HepG2 (cell line): ENCODE measurements around the gene STPG4. TPM values are rescaled to one million over a fixed set of nuclear protein-coding genes. Genes with fewer than 3 reads are reported as not detected.

Source experiments
- AKAP8 ChIP-seq: sonication (generic); formaldehyde crosslinking; IDR thresholded peaks from 2 replicates; pipeline ENCODE4 v1.5.1; 2020; ENCODE audit warnings: mild to moderate bottlenecking, missing genetic modification reagents
- AKNA ChIP-seq: sonication (generic); formaldehyde crosslinking; IDR thresholded peaks from 2 replicates; pipeline ENCODE4 v1.4.0; 2020; ENCODE audit warnings: missing genetic modification reagents, borderline replicate concordance
- CREB1 ChIP-seq, 2 experiments: fragments of 450-650 bp in 1 of 2; IDR thresholded peaks; 2 replicates each; pipeline ENCODE4 v1.6.1; 2016 to 2017; ENCODE audit warnings: control low read depth in 1 of 2, mild to moderate bottlenecking in 1 of 2, missing compliant biosample characterization in 1 of 2, missing genetic modification characterization in 1 of 2
- HIVEP1 ChIP-seq: sonication (generic); formaldehyde crosslinking; IDR thresholded peaks from 2 replicates; pipeline ENCODE4 v1.4.0; 2020; ENCODE audit warnings: mild to moderate bottlenecking, missing genetic modification reagents
- MBD4 ChIP-seq: IDR thresholded peaks from 2 replicates; pipeline ENCODE4 v1.6.1; 2012; ENCODE audit warnings: low read length, inconsistent platforms, borderline replicate concordance
- RAD51 ChIP-seq: fragments of 450-650 bp; IDR thresholded peaks from 2 replicates; pipeline ENCODE4 v1.6.1; 2016; ENCODE audit warnings: borderline replicate concordance
- RNF2 ChIP-seq: fragments of 450-650 bp; conservative IDR thresholded peaks from 2 replicates; pipeline ENCODE4 v1.6.1; 2016; ENCODE audit warnings: low read depth
- ZMAT3 ChIP-seq: sonication (generic); formaldehyde crosslinking; conservative IDR thresholded peaks from 2 replicates; pipeline ENCODE4 v1.7.0; 2021; ENCODE audit warnings: missing genetic modification reagents
- polyA plus RNA-seq, 8 experiments: library from polyadenylated mRNA; depleted of rRNA in 3 of 8; stranded (reverse) in 7 of 8; unstranded in 1 of 8; fragments of >200 nt; fragmentation: Illumina TruSeq in 4 of 8; extraction: Trizol in 4 of 8; gene quantifications; 2 replicates each; pipeline versions ENCODE4 v1.2.1 to v1.2.3, GENCODE V29; 2011 to 2016; ENCODE audit warnings: low read depth in 4 of 8, missing spikeins in 1 of 8, mixed read lengths in 1 of 8; ENCODE audit not compliant: insufficient read depth in 1 of 8
- total RNA-seq, 5 experiments: library from RNA; depleted of rRNA; stranded (reverse); fragments of >200 nt; fragmentation: Illumina TruSeq; extraction: Trizol; gene quantifications; 2 replicates each; pipeline ENCODE4 v1.2.3, GENCODE V29; 2016; ENCODE audit warnings: low read depth in 1 of 5
- TF ChIP-seq, protein P1 (sequence below): sonication (generic); formaldehyde crosslinking; IDR thresholded peaks from one replicate; pipeline ENCODE4 v1.5.1; 2020; ENCODE audit warnings: mild to moderate bottlenecking, missing genetic modification reagents; ENCODE audit errors: not compliant biosample characterization
- TF ChIP-seq, protein P2 (sequence below): sonication (generic); formaldehyde crosslinking; IDR thresholded peaks from 2 replicates; pipeline ENCODE4 v1.8.1; 2023; ENCODE audit warnings: missing genetic modification reagents, inconsistent platforms, borderline replicate concordance
- TF ChIP-seq, protein P3 (sequence below): sonication (generic); formaldehyde crosslinking; IDR thresholded peaks from 2 replicates; pipeline ENCODE4 v1.8.0; 2023; ENCODE audit warnings: mild to moderate bottlenecking, missing genetic modification reagents

STPG4 gene
- total and polyA plus RNA-seq, 2 of the 13 experiments (the other 11 are each of a cell fraction or from before 2014, with no cell fraction given), result 0.11 to 0.15 TPM

- TF ChIP-seq, protein P1, sequence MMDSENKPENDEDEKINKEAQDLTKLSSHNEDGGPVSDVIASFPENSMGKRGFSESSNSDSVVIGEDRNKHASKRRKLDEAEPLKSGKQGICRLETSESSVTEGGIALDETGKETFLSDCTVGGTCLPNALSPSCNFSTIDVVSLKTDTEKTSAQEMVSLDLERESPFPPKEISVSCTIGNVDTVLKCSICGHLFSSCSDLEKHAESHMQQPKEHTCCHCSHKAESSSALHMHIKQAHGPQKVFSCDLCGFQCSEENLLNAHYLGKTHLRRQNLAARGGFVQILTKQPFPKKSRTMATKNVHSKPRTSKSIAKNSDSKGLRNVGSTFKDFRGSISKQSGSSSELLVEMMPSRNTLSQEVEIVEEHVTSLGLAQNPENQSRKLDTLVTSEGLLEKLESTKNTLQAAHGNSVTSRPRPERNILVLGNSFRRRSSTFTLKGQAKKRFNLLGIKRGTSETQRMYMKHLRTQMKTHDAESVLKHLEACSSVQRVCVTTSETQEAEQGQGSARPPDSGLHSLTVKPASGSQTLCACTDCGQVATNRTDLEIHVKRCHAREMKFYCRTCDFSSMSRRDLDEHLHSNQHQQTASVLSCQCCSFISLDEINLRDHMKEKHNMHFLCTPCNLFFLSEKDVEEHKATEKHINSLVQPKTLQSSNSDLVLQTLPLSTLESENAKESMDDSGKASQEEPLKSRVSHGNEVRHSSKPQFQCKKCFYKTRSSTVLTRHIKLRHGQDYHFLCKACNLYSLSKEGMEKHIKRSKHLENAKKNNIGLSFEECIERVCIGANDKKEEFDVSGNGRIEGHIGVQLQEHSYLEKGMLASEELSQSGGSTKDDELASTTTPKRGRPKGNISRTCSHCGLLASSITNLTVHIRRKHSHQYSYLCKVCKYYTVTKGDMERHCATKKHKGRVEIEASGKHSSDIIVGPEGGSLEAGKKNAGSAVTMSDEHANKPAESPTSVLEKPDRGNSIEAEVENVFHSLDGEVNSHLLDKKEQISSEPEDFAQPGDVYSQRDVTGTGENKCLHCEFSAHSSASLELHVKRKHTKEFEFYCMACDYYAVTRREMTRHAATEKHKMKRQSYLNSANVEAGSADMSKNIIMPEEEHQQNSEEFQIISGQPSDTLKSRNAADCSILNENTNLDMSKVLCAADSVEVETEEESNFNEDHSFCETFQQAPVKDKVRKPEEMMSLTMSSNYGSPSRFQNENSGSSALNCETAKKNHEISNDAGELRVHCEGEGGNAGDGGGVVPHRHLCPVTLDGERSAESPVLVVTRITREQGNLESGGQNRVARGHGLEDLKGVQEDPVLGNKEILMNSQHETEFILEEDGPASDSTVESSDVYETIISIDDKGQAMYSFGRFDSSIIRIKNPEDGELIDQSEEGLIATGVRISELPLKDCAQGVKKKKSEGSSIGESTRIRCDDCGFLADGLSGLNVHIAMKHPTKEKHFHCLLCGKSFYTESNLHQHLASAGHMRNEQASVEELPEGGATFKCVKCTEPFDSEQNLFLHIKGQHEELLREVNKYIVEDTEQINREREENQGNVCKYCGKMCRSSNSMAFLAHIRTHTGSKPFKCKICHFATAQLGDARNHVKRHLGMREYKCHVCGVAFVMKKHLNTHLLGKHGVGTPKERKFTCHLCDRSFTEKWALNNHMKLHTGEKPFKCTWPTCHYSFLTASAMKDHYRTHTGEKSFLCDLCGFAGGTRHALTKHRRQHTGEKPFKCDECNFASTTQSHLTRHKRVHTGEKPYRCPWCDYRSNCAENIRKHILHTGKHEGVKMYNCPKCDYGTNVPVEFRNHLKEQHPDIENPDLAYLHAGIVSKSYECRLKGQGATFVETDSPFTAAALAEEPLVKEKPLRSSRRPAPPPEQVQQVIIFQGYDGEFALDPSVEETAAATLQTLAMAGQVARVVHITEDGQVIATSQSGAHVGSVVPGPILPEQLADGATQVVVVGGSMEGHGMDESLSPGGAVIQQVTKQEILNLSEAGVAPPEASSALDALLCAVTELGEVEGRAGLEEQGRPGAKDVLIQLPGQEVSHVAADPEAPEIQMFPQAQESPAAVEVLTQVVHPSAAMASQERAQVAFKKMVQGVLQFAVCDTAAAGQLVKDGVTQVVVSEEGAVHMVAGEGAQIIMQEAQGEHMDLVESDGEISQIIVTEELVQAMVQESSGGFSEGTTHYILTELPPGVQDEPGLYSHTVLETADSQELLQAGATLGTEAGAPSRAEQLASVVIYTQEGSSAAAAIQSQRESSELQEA (CRISPR knock-in tag), result no peak
- TF ChIP-seq, protein P2, sequence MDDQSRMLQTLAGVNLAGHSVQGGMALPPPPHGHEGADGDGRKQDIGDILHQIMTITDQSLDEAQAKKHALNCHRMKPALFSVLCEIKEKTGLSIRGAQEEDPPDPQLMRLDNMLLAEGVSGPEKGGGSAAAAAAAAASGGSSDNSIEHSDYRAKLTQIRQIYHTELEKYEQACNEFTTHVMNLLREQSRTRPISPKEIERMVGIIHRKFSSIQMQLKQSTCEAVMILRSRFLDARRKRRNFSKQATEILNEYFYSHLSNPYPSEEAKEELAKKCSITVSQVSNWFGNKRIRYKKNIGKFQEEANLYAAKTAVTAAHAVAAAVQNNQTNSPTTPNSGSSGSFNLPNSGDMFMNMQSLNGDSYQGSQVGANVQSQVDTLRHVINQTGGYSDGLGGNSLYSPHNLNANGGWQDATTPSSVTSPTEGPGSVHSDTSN, result no peak
- TF ChIP-seq RAD51, result no peak; the same call in 1 of the 2 replicates
- no peak for TF ChIP-seq MBD4
- TF ChIP-seq HIVEP1 (CRISPR knock-in tag), result peak; percentile 74
- TF ChIP-seq RNF2, result no peak; the same call in 1 of the 2 replicates
- no peak for TF ChIP-seq CREB1 (IDR thresholded peaks at IDR 0.05)
- TF ChIP-seq CREB1 (CRISPR knock-in tag; IDR thresholded peaks at IDR 0.05), result no peak
- TF ChIP-seq, protein P3, sequence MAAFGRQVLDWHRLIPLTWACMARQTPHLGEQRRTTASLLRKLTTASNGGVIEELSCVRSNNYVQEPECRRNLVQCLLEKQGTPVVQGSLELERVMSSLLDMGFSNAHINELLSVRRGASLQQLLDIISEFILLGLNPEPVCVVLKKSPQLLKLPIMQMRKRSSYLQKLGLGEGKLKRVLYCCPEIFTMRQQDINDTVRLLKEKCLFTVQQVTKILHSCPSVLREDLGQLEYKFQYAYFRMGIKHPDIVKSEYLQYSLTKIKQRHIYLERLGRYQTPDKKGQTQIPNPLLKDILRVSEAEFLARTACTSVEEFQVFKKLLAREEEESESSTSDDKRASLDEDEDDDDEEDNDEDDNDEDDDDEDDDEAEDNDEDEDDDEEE (CRISPR knock-in tag), result no peak
- TF ChIP-seq AKNA (CRISPR knock-in tag), result no peak
- TF ChIP-seq AKAP8, result no peak
- TF ChIP-seq ZMAT3 (CRISPR knock-in tag), result no peak
Observed at GRCh38 chr2:47129191-47129706, 25.9 kb downstream of the STPG4 start (continued).
